Measurements from ENCODE around the gene HAT1.
A peak's percentile ranks its signal among the peaks of the same experiment; 100 is the strongest.

HAT1 gene

GRCh38 chr2:171922230-171923022 is at the start of gene HAT1:
Gene HAT1 (plus strand): TSS chr2:171922461. CDS start chr2:171922501, 40 bp downstream.
- TF ChIP-seq CTCF (IDR thresholded peaks at IDR 0.05; ENCODE audit: borderline replicate concordance, insufficient read depth, low read depth, low read length): no peak
- peak within 1 kb of the TSS; percentile 84 for H3K4me3 ChIP-seq (ENCODE audit: low read depth, low read length)

- no peak overlapping the region for H3K4me3 ChIP-seq (ENCODE audit: low read depth, low read length)
- TF ChIP-seq CTCF (IDR thresholded peaks at IDR 0.05; ENCODE audit: borderline replicate concordance, insufficient read depth, low read depth, low read length): no peak
These were observed 47.7 kb upstream of the HAT1 start for GRCh38 chr2:171874517-171874916.

GRCh38 chr2:171874963-171875362 is 47.3 kb upstream of the HAT1 start:
- no peak overlapping the region for H3K4me3 ChIP-seq (ENCODE audit: low read depth, low read length)
- TF ChIP-seq CTCF (IDR thresholded peaks at IDR 0.05; ENCODE audit: borderline replicate concordance, insufficient read depth, low read depth, low read length): no peak

GRCh38 chr2:171878481-171878993 is 43.7 kb upstream of the HAT1 start:
- H3K4me3 ChIP-seq (ENCODE audit: low read depth, low read length): no peak overlapping the region
- no peak for TF ChIP-seq CTCF (IDR thresholded peaks at IDR 0.05; ENCODE audit: borderline replicate concordance, insufficient read depth, low read depth, low read length)

- H3K4me3 ChIP-seq (ENCODE audit: low read depth, low read length): no peak overlapping the region
- no peak for TF ChIP-seq CTCF (IDR thresholded peaks at IDR 0.05; ENCODE audit: borderline replicate concordance, insufficient read depth, low read depth, low read length)
These were observed 42.4 kb upstream of the HAT1 start for GRCh38 chr2:171879865-171880264.

GRCh38 chr2:171880774-171881173 is 41.5 kb upstream of the HAT1 start:
- TF ChIP-seq CTCF (IDR thresholded peaks at IDR 0.05; ENCODE audit: borderline replicate concordance, insufficient read depth, low read depth, low read length): no peak
- H3K4me3 ChIP-seq (ENCODE audit: low read depth, low read length): no peak overlapping the region
